DMS79 (cell line): Measurements from ENCODE around the gene PLCH2.

Experiments
- DNase-seq: peaks from one replicate; lab custom pipeline; 2025; lab: John Stamatoyannopoulos, UW

Gene PLCH2

GRCh38 chr1:2460203-2460602, 15.9 kb upstream of the PLCH2 start:
- DNase-seq: no peak

GRCh38 chr1:2460996-2461751, 14.9 kb upstream of the PLCH2 start:
- DNase-seq: no peak

- DNase-seq: no peak
Observed at GRCh38 chr1:2462819-2463218, 13.3 kb upstream of the PLCH2 start.

- no peak for DNase-seq
Observed at GRCh38 chr1:2463396-2463795, 12.7 kb upstream of the PLCH2 start.

GRCh38 chr1:2465371-2466269, 10.5 kb upstream of the PLCH2 start:
- DNase-seq: no peak

- DNase-seq: no peak
Observed at GRCh38 chr1:2466270-2466665, 9.8 kb upstream of the PLCH2 start.

GRCh38 chr1:2466958-2467554, 9.0 kb upstream of the PLCH2 start:
- DNase-seq: peak; percentile 22

- no peak for DNase-seq
Observed at GRCh38 chr1:2468041-2468472, 8.0 kb upstream of the PLCH2 start.

- DNase-seq: no peak
Observed at GRCh38 chr1:2468540-2468939, 7.5 kb upstream of the PLCH2 start.

- no peak for DNase-seq
Observed at GRCh38 chr1:2469103-2469940, 6.8 kb upstream of the PLCH2 start.

GRCh38 chr1:2470290-2471158, 5.6 kb upstream of the PLCH2 start:
- DNase-seq: peak; percentile 17

- DNase-seq: no peak
Observed at GRCh38 chr1:2471159-2471471, 5.0 kb upstream of the PLCH2 start.

- no peak for DNase-seq
Observed at GRCh38 chr1:2471587-2472001, 4.5 kb upstream of the PLCH2 start.

- no peak for DNase-seq
Observed at GRCh38 chr1:2472109-2472508, 4.0 kb upstream of the PLCH2 start.

GRCh38 chr1:2472561-2473177, 3.4 kb upstream of the PLCH2 start:
- no peak for DNase-seq

GRCh38 chr1:2473198-2473597, 2.9 kb upstream of the PLCH2 start:
- DNase-seq: no peak

- DNase-seq: no peak
Observed at GRCh38 chr1:2474104-2474844, 1.8 kb upstream of the PLCH2 start.

GRCh38 chr1:2474933-2475371, 1.1 kb upstream of the PLCH2 start:
- no peak for DNase-seq

GRCh38 chr1:2475571-2475970, 518 bp upstream of the PLCH2 start:
- no peak for DNase-seq

GRCh38 chr1:2477309-2477708, 1.2 kb downstream of the PLCH2 start:
- DNase-seq: no peak
